Upper lobe of left lung (tissue), 4 donors: ENCODE results near the gene PSMA6.
A peak's percentile ranks its signal among the peaks of the same experiment; 100 is the strongest.

Experiments
- CTCF ChIP-seq, 6 experiments: fragments of 450-650 bp in 4 of 6; fragments of 200-600 bp in 2 of 6; sonication (generic) in 2 of 6; IDR thresholded peaks; one replicate each; pipeline ENCODE4 v1.5.1; 2016 to 2019; ENCODE audit warnings: antibody characterized with exemption in 6 of 6
- EP300 ChIP-seq, 4 donors: sonication (generic); formaldehyde crosslinking; IDR thresholded peaks; one replicate each; pipeline ENCODE4 v1.5.1; 2017; ENCODE audit warnings: antibody characterized with exemption in 4 of 4, control low read depth in 2 of 4
- POLR2A ChIP-seq, 4 donors: fragments of 450-650 bp; IDR thresholded peaks; one replicate each; pipeline ENCODE4 v1.5.1; 2016 to 2017; ENCODE audit warnings: antibody characterized with exemption in 4 of 4, mild to moderate bottlenecking in 2 of 4
- POLR2AphosphoS5 ChIP-seq, 2 donors: sonication (generic); formaldehyde crosslinking; IDR thresholded peaks; one replicate each; pipeline ENCODE4 v1.5.1; 2017; ENCODE audit warnings: antibody characterized with exemption in 2 of 2

DNA sequence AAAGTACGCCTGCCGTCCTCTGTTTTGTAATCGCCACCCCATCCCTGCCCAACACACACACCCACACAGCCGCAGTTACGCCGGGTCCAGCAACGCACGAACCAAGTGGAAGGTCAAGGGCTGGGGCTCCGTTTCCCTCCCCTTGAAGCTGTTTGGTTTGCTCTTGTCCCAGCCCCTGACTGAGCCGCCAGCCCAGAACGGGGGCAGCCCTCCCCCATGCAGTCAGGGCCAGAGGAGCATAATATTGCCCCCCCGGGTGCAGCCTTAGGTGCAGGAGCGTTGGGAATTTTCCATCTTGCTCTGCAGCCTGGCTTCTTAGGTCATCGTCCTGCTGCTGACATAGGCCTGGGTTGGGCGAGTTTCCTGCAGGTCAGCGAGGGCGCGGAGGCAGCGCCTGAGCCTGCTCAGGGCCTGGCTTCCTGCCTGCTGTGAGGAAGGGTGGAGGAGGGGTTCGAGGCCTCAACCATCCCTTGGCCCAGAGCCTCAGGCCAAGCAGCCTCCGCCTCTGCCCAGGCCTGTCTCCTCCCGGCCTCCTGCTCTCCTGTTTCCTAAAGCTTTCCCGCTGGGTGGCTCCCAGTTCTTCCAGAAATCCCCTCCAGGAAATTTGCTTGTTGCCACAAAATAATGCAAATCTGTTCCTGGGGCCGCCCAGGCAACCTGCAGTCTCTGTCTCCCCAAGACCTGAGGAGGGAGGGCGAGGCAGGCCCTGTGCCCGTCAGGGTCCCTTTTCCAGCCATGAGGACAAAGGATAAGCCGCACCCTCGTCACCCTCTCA is 44.5 kb downstream of the PSMA6 start:
- TF ChIP-seq CTCF (IDR thresholded peaks at IDR 0.05) (peak in 2 of 6 experiments; percentile 7 to 11), POLR2AphosphoS5 (IDR thresholded peaks at IDR 0.05) (peak; percentile 94 to 97), EP300 (IDR thresholded peaks at IDR 0.05) (peak; percentile 38 to 98 (median 51)), POLR2A (IDR thresholded peaks at IDR 0.05) (peak in 2 of 4 donors; percentile 48 to 74)
